Measurements from ENCODE around the gene ARAP1. TPM values are rescaled to one million over a fixed set of nuclear protein-coding genes. Genes with fewer than 3 reads are reported as not detected.

ARAP1 gene
- total RNA-seq, 1 donor from 2014 or later: 55.1 TPM

GRCh38 chr11:72746821-72747220 lies 5.4 kb downstream of the ARAP1 start:
- Mint-ChIP-seq H3K9me3 (ENCODE audit: unreplicated experiment) (no peaks in the 10 kb centered on the region), H3K4me1 (ENCODE audit: unreplicated experiment) (peaks cover 11% of the 10 kb centered on the region), H3K27me3 (ENCODE audit: unreplicated experiment) (peaks cover 9% of the 10 kb centered on the region), H3K4me3 (ENCODE audit: unreplicated experiment) (no peak overlapping the region), H3K27ac (ENCODE audit: unreplicated experiment) (no peak overlapping the region), H3K36me3 (ENCODE audit: low read depth, unreplicated experiment) (peaks cover 5% of the 10 kb centered on the region)
- no peak for TF ChIP-seq CTCF (IDR thresholded peaks at IDR 0.05; ENCODE audit: unreplicated experiment)
- DNase-seq (ENCODE audit: low spot score): no peak

GRCh38 chr11:72745925-72746550 lies 6.2 kb downstream of the ARAP1 start:
- Mint-ChIP-seq H3K27ac (ENCODE audit: unreplicated experiment) (no peak overlapping the region), H3K4me1 (ENCODE audit: unreplicated experiment) (peaks cover 15% of the 10 kb centered on the region), H3K36me3 (ENCODE audit: low read depth, unreplicated experiment) (peaks cover 5% of the 10 kb centered on the region), H3K9me3 (ENCODE audit: unreplicated experiment) (no peaks in the 10 kb centered on the region), H3K27me3 (ENCODE audit: unreplicated experiment) (peaks cover 9% of the 10 kb centered on the region), H3K4me3 (ENCODE audit: unreplicated experiment) (no peak overlapping the region)
- no peak for DNase-seq (ENCODE audit: low spot score)
- TF ChIP-seq CTCF (IDR thresholded peaks at IDR 0.05; ENCODE audit: unreplicated experiment): no peak

GRCh38 chr11:72745511-72745910 lies 6.7 kb downstream of the ARAP1 start:
- H3K4me3 Mint-ChIP-seq (ENCODE audit: unreplicated experiment): no peak overlapping the region
- no peak for DNase-seq (ENCODE audit: low spot score)
- H3K27me3 Mint-ChIP-seq (ENCODE audit: unreplicated experiment): peaks cover 9% of the 10 kb centered on the region
- no peak for TF ChIP-seq CTCF (IDR thresholded peaks at IDR 0.05; ENCODE audit: unreplicated experiment)
- H3K36me3 Mint-ChIP-seq (ENCODE audit: low read depth, unreplicated experiment): peaks cover 5% of the 10 kb centered on the region
- peaks cover 20% of the 10 kb centered on the region for H3K4me1 Mint-ChIP-seq (ENCODE audit: unreplicated experiment)
- H3K9me3 Mint-ChIP-seq (ENCODE audit: unreplicated experiment): no peaks in the 10 kb centered on the region
- no peak overlapping the region for H3K27ac Mint-ChIP-seq (ENCODE audit: unreplicated experiment)

- peaks cover 28% of the 10 kb centered on the region for H3K4me1 Mint-ChIP-seq (ENCODE audit: unreplicated experiment)
- TF ChIP-seq CTCF (IDR thresholded peaks at IDR 0.05; ENCODE audit: unreplicated experiment): no peak
- no peak overlapping the region for H3K4me3 Mint-ChIP-seq (ENCODE audit: unreplicated experiment)
- peaks cover 5% of the 10 kb centered on the region for H3K36me3 Mint-ChIP-seq (ENCODE audit: low read depth, unreplicated experiment)
- peaks cover 9% of the 10 kb centered on the region for H3K27me3 Mint-ChIP-seq (ENCODE audit: unreplicated experiment)
- DNase-seq (ENCODE audit: low spot score): no peak
- H3K9me3 Mint-ChIP-seq (ENCODE audit: unreplicated experiment): no peaks in the 10 kb centered on the region
- peak overlapping the region; percentile 34 for H3K27ac Mint-ChIP-seq (ENCODE audit: unreplicated experiment)
These were observed 7.7 kb downstream of the ARAP1 start for GRCh38 chr11:72744474-72744873.

GRCh38 chr11:72743321-72744221 lies 8.6 kb downstream of the ARAP1 start:
- DNase-seq (ENCODE audit: low spot score): no peak
- Mint-ChIP-seq H3K27me3 (ENCODE audit: unreplicated experiment) (peaks cover 8% of the 10 kb centered on the region), H3K27ac (ENCODE audit: unreplicated experiment) (no peak overlapping the region), H3K4me1 (ENCODE audit: unreplicated experiment) (peaks cover 30% of the 10 kb centered on the region), H3K9me3 (ENCODE audit: unreplicated experiment) (no peaks in the 10 kb centered on the region), H3K4me3 (ENCODE audit: unreplicated experiment) (no peak overlapping the region), H3K36me3 (ENCODE audit: low read depth, unreplicated experiment) (peaks cover 5% of the 10 kb centered on the region)
- no peak for TF ChIP-seq CTCF (IDR thresholded peaks at IDR 0.05; ENCODE audit: unreplicated experiment)
